Omental fat pad (tissue), 4 donors: ENCODE data around the gene BTRC. TPM values are rescaled to one million over a fixed set of nuclear protein-coding genes. Genes with fewer than 3 reads are reported as not detected.

ENCODE experiments used
- ATAC-seq: fragments of 150-250 bp; one replicate; pipeline ENCODE4 v1.9.1; 2016; ENCODE audit warnings: mild to moderate bottlenecking, moderate library complexity; ENCODE audit not compliant: low FRiP score
- DNase-seq: peaks from one replicate; pipeline ENCODE4 v3.0.0-alpha.2; 2019; ENCODE audit warnings: low spot score
- total RNA-seq, 4 donors: library from RNA; depleted of rRNA; stranded (reverse); fragments of >200 nt; gene quantifications; one replicate each; pipeline ENCODE4 v1.1.0, GENCODE V29; 2016
- TF ChIP-seq, protein P1 (sequence below), 3 donors: fragments of 450-650 bp; IDR thresholded peaks; one replicate each; pipeline ENCODE4 v1.5.1; 2016 to 2017; ENCODE audit warnings: antibody characterized with exemption in 3 of 3, mild to moderate bottlenecking in 3 of 3, moderate library complexity in 2 of 3

Gene BTRC
- total RNA-seq, 4 donors from 2014 or later: 9.2 to 14.4 (median 14.0) TPM

DNA sequence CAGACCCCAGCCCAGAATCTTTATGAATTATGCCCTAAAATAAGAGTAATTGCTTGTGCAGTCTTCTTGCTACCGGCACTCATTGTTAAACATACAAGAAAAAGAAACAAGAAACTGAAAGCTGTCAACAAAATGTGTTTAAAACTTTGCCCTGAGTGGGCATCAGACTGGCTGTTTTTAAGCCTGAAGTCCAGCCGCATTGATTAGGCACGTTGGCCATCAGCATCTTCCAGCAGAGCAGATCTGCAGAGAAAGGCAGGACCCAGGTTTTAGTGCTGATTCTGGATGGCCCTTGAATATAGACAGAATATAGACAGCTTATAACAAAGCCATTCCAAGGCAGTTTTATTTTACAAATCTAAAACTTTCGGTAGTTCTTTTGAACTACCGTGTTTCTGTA, 131.2 kb downstream of the BTRC start:
- TF ChIP-seq, protein P1, sequence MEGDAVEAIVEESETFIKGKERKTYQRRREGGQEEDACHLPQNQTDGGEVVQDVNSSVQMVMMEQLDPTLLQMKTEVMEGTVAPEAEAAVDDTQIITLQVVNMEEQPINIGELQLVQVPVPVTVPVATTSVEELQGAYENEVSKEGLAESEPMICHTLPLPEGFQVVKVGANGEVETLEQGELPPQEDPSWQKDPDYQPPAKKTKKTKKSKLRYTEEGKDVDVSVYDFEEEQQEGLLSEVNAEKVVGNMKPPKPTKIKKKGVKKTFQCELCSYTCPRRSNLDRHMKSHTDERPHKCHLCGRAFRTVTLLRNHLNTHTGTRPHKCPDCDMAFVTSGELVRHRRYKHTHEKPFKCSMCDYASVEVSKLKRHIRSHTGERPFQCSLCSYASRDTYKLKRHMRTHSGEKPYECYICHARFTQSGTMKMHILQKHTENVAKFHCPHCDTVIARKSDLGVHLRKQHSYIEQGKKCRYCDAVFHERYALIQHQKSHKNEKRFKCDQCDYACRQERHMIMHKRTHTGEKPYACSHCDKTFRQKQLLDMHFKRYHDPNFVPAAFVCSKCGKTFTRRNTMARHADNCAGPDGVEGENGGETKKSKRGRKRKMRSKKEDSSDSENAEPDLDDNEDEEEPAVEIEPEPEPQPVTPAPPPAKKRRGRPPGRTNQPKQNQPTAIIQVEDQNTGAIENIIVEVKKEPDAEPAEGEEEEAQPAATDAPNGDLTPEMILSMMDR (IDR thresholded peaks at IDR 0.05): no peak
- no peak for DNase-seq
- ATAC-seq: no peak

DNA sequence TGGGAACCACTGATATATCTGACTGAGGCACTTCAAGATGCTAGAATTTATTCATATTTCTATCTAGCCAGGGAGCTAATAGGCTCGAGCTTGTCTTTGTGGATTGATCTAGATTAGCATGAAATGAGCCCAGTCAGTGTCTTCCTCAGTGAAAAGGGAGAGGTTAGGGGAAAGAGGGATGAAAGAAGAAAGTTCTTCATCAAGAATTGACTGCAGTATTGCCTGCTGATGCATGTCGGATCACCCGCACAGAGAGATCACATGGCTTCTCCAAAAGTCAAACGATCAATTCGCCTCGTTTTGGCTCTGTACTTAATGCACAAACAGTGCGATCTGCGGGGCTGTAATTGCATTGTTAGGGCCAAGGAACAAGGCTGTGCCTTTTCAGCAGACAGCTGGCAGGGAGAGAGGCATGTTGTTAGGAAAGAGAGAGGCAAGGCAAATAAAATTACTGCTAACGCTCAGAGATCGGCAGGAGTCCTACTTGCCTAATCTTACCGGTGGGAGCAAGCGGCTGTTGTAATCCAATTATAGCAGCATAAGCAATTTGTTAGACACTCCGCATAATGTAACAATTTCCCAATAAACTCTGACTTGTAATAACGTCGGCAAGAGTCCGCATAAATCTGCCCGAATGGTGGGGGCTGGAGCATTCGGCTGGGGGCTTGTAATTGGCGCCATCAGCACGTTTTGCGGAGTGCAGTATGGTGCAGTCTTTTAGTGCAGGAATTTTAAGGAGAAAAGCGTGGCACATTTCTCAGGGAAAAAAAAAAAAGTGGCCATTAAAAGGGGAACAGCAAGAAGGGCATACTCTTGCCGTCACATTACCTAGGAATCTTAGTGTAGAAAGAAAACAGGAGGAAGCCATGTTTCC, 132.0 kb downstream of the BTRC start:
- DNase-seq (no peak), ATAC-seq (no peak)
- TF ChIP-seq, protein P1 (IDR thresholded peaks at IDR 0.05): no peak

DNA sequence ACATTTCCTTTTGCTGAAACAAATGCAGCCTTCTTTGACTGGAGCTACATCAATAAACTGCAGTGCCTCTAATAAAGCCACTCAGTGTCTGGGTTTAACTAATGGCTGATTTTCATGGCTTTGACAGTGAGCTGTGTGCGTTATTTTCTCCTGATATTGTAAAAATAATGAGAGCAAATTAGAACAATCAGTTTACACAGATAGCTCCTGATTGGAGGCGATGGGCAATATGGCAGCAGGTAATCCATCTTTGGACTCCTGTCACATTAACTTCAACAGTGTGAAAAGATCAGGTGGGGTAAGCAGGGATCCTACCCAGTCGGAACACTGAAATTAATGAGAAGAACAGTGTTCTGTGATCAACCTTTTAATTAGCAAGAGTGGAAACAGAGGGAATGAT, 133.4 kb downstream of the BTRC start:
- ATAC-seq (no peak), DNase-seq (no peak)
- TF ChIP-seq, protein P1 (IDR thresholded peaks at IDR 0.05): no peak

DNA sequence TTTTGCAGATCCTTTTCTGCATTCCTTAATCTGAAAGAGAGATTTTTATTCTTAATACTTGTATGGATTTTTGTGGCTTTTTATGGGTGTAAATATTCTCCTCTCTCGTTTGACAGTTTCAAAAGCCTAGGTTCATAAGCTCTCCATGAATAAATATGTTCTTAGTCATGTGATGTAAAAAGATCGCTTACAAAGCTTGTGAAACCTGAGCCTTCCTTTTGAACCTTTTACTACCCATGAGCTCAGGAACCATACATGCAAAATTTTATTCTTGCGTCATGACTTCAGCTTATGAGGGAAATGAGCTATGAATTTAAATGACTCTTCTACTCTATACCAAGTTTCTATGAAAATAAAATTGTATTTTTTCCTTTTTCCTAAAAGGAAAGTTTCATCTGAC, 135.4 kb downstream of the BTRC start:
- TF ChIP-seq, protein P1 (IDR thresholded peaks at IDR 0.05): no peak
- DNase-seq: no peak
- no peak for ATAC-seq

DNA sequence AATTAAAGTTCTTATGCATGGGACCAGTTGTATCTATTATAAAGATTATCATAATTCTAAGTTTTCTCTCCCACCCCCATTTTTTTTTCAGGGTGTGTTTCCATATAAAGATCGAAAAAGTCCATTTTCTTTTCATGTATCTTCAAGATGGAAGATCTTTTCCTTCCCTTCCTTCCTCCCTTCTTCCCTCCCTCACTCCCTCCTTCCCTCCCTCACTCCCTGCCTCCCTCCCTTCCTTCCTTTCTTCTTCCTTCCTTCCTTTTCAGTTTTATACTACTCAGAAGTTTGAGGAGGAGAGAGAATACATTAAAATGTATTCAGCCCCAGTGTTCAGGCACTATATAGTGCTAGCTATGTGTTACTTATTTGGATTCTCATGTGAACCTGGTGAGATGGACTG, 136.1 kb downstream of the BTRC start:
- DNase-seq (no peak), ATAC-seq (no peak)
- TF ChIP-seq, protein P1 (IDR thresholded peaks at IDR 0.05): no peak

DNA sequence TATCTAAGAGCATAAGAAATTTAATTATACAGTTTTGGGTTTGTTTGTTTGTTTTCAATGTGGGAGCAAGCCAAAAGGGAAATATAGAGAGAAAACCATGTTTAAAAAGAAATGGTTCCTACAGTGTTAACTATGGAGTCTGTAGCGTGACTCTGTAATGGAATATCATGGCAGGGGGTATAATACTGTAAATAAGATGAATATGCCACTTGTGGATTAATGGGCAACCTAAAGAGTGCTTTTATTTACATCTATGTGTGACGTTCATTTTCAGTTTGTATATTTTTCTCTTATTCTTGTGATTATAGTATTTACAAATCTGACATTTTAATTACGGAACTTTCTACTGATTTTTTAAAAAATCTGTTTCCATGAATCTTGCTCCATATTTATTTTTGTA, 138.2 kb downstream of the BTRC start:
- DNase-seq (no peak), ATAC-seq (no peak)
- TF ChIP-seq, protein P1 (IDR thresholded peaks at IDR 0.05): no peak

DNA sequence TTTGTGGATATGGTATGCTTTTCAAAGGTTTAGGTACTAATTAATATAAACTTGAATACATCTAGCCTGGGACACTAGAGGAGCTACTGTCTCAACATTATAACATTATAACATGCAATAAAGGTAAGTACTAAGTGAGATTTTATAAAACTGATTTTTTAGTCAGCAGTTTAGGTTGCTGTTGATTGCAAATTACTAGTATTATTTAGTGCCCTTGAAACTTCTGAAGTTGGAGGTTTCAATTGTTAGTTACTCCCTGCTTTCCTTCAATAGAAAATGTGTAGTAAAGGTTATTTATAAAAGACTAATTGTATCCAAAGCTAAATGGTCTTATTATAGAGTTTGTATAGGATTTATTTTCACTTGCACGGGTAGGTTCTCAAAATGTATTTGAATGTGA, 138.8 kb downstream of the BTRC start:
- TF ChIP-seq, protein P1 (IDR thresholded peaks at IDR 0.05): no peak
- DNase-seq: no peak
- no peak for ATAC-seq
